ENCODE results near the gene TOMM70.

The TOMM70 gene

DNA sequence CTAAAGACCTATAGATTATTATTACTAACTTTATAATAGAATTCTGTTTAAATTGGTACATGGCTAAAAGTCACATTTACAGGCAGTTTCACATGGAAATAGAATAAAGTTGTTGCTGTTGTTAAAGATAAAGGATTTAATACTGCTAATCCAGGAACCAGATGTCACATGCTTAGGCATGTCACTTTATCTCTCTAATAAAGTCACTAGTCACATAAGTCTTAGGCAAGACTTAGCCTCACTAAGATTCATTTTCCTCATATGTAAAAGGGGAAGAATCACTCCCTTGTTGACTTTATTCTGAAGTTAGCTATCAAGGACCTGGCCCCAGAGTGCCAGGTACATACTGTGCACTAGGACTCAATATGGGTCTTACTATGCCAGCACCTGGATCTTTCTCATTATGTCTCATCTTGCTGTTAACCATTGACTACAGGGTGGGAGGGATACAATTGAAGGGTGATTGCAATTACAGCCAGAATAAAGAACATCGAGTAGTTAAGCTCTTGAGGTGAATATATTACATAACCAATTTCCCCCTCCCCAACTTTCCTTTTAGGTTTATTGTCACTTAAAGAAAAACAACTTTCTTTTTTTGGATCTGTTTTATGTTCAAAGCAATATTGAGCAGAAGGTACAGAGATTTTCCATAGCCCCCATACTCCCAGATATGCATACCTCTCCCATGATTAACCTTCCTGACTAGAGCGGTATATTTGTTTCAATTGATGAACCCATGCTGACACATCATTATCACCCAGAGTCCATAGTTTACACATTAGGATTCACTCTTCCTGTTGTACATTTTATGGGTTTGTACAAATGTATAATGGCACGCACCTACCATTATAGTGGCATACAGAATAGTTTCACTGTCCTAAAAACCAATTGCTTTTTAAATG, 37.1 kb upstream of the TOMM70 start:
- DNase-seq (ENCODE audit: low read depth), result no peak
- H3K4me3 ChIP-seq (ENCODE audit: low read depth, low read length), result no peak overlapping the region
- TF ChIP-seq, protein P1, sequence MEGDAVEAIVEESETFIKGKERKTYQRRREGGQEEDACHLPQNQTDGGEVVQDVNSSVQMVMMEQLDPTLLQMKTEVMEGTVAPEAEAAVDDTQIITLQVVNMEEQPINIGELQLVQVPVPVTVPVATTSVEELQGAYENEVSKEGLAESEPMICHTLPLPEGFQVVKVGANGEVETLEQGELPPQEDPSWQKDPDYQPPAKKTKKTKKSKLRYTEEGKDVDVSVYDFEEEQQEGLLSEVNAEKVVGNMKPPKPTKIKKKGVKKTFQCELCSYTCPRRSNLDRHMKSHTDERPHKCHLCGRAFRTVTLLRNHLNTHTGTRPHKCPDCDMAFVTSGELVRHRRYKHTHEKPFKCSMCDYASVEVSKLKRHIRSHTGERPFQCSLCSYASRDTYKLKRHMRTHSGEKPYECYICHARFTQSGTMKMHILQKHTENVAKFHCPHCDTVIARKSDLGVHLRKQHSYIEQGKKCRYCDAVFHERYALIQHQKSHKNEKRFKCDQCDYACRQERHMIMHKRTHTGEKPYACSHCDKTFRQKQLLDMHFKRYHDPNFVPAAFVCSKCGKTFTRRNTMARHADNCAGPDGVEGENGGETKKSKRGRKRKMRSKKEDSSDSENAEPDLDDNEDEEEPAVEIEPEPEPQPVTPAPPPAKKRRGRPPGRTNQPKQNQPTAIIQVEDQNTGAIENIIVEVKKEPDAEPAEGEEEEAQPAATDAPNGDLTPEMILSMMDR (IDR thresholded peaks at IDR 0.05; ENCODE audit: low read depth, low read length, missing control alignments), result no peak

DNA sequence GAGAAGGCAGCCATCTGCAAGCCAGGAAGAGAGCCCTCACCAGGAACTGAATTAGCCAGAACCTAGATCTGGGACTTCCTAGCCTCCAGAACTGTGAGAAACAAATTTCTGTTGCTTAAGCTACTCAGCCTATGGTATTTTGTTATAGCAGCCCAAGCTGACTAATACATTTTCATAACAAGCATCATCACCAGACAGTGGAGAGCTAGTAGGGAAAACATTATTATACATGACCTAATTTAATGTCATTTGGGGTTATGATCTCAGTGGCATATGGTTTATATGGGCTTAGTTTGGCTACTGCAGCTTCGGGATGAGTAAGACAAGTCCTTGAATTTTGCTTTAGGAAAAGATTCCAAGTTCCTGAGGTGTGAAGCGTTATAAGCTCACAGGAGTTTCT, 36.1 kb upstream of the TOMM70 start:
- TF ChIP-seq, protein P1 (IDR thresholded peaks at IDR 0.05; ENCODE audit: low read depth, low read length, missing control alignments), result no peak
- no peak for DNase-seq (ENCODE audit: low read depth)
- H3K4me3 ChIP-seq (ENCODE audit: low read depth, low read length), result no peak overlapping the region

DNA sequence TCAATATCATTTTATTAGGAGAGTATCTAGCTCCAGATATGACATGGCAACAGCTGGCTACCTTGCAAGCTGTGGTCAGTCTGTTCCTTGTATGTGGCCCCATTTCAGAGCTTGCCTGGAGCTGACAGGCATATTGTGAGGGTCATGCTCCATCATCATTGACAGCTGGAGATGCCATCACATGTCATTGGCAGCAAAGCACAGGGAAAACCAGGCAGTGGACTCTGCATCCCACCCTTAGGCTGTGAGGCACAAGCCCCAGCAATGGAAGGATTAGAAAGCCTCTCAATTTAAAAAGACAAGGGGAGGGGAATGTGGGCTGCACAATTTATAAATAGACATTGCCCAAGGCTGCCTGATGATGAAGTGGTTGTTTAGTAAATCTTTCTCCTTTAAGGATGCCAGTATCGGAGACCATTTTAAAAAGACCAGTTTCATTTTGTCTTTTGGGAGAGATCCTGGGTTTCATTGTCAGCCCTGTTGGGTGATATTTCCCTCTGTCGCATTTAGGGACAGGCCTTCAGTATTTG, 28.4 kb upstream of the TOMM70 start:
- no peak for DNase-seq (ENCODE audit: low read depth)
- no peak overlapping the region for H3K4me3 ChIP-seq (ENCODE audit: low read depth, low read length)
- TF ChIP-seq, protein P1 (IDR thresholded peaks at IDR 0.05; ENCODE audit: low read depth, low read length, missing control alignments), result no peak

DNA sequence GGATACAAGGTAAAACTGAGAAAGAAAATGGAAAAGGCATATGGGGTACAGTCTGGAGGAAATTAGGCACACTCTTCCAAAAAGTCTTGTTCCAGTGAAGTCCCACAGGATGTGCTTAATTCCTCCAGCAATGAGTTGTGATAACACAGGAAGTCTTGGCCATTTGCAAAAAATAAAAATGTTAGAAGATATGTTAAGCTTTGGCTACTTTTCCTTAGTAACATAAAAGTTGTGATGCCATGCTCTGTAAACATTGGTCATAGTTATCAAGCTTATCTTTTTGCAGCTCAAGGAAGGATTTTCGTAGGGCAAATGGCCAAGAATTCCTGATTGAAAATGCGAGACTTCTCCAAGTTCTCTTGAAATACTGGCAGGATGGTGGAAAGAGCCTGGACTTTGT, 26.8 kb upstream of the TOMM70 start:
- TF ChIP-seq, protein P1 (IDR thresholded peaks at IDR 0.05; ENCODE audit: low read depth, low read length, missing control alignments), result no peak
- no peak for DNase-seq (ENCODE audit: low read depth)

DNA sequence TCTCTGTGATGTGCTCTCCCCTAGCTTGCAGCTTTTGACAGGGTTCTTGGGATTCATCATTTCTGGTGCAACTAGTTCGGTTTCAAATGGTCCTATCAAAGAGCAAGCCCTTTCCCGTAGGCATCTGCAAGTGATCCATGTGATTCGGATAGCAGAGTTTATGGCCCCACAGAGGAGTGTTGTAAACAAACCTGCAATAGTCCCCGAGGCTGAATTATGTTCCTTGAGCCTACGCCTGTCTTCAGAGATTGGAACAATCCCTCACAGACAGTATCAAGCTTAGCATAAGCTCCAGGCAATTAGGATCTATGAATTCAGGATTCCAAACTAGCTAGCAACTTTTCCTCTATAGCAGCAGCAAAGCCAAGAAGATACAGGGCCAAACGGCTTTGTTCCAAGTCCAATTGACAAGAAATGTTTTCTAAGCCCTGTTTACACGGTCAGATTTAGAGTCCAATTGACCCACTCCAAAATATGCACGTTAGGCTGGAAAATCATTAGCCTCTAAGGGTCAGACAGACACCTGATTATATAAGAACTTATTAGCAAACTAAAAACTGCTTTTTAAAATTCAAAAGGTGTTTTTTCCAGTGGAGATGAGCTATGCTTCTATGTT, 25.3 kb upstream of the TOMM70 start:
- TF ChIP-seq, protein P1 (IDR thresholded peaks at IDR 0.05; ENCODE audit: low read depth, low read length, missing control alignments), result no peak
- no peak overlapping the region for H3K4me3 ChIP-seq (ENCODE audit: low read depth, low read length)
- DNase-seq (ENCODE audit: low read depth), result no peak

More for the DNA sequence above, 26.8 kb upstream of the TOMM70 start:
- no peak overlapping the region for H3K4me3 ChIP-seq (ENCODE audit: low read depth, low read length)

DNA sequence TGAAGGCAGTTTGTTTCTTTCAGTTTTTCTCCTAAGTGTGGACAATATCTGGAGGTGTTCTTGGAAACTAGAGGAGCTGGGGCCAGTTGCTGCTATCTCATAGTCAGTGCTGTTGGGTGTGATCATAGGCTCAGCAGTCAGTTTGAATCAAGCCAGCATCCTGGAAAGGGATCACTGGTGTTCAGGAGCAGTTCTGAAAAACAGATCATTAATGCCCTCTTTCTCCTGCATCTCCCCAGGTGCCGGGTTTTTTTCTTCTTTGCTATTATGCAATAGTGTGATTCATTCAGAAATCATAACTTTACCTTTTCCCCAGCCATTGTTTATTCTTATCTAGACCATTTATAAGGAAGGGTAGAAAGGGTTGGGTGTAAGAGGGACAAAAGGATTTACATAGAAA, 24.4 kb upstream of the TOMM70 start:
- TF ChIP-seq, protein P1 (IDR thresholded peaks at IDR 0.05; ENCODE audit: low read depth, low read length, missing control alignments), result no peak
- no peak for DNase-seq (ENCODE audit: low read depth)
- H3K4me3 ChIP-seq (ENCODE audit: low read depth, low read length), result no peak overlapping the region

Data from GM12864 (cell line).